Brain microvascular endothelial cell (primary cell): Measurements from ENCODE around the gene PDE11A.

ENCODE experiments used
- DNase-seq: peaks from one replicate; pipeline ENCODE4 v3.0.0-alpha.2; 2020
- H3K27ac ChIP-seq: fragments of 250-450 bp; sonication (Bioruptor Pico); 2 replicates; pipeline ENCODE4 v1.5.1; 2020; ENCODE audit warnings: mild to moderate bottlenecking, moderate library complexity
- H3K27me3 ChIP-seq: fragments of 250-450 bp; sonication (Bioruptor Pico); replicated peaks from 2 replicates; pipeline ENCODE4 v1.5.1; 2020; ENCODE audit warnings: mild to moderate bottlenecking
- H3K36me3 ChIP-seq: fragments of 250-450 bp; sonication (Bioruptor Pico); replicated peaks from 2 replicates; pipeline ENCODE4 v1.5.1; 2020; ENCODE audit warnings: mild to moderate bottlenecking
- H3K4me3 ChIP-seq: 2 replicates; pipeline ENCODE4 v1.5.1; 2011; ENCODE audit warnings: low read depth, mild to moderate bottlenecking, control low read depth, low read length, moderate library complexity
- CTCF ChIP-seq: IDR thresholded peaks from 2 replicates; pipeline ENCODE4 v1.5.1; 2011; ENCODE audit warnings: low read depth, mild to moderate bottlenecking, moderate library complexity, low read length, control low read depth, inconsistent platforms; ENCODE audit errors: missing control alignments
- in situ Hi-C: cut with HindIII; loops from 2 replicates; pipeline ENCODE4 v1.10.0; 2017; ENCODE audit warnings: low sequenced_read_pairs, low pct_ligation_motif_present

The PDE11A gene

GRCh38 chr2:177896587-177896986, 176.0 kb downstream of the PDE11A start:
- TF ChIP-seq CTCF: no peak
- Histone ChIP-seq H3K36me3 (no peaks in the 10 kb centered on the region), H3K4me3 (no peak overlapping the region), H3K27me3 (no peaks in the 10 kb centered on the region), H3K27ac (no peak overlapping the region)
- no peak for DNase-seq
- in situ Hi-C loops: no loop called here

- H3K4me3 ChIP-seq: no peak overlapping the region
- TF ChIP-seq CTCF: no peak
- in situ Hi-C loops: no loop called here
- H3K36me3 ChIP-seq: no peaks in the 10 kb centered on the region
- H3K27me3 ChIP-seq: no peaks in the 10 kb centered on the region
- H3K27ac ChIP-seq: no peak overlapping the region
- DNase-seq: peak; percentile 0
Observed at GRCh38 chr2:177894546-177894945, 178.0 kb downstream of the PDE11A start.

- DNase-seq: no peak
- H3K27ac ChIP-seq: no peak overlapping the region
- no peaks in the 10 kb centered on the region for H3K36me3 ChIP-seq
- no peaks in the 10 kb centered on the region for H3K27me3 ChIP-seq
- TF ChIP-seq CTCF: no peak
- in situ Hi-C loops: no loop called here
- no peak overlapping the region for H3K4me3 ChIP-seq
Observed at GRCh38 chr2:177893880-177894279, 178.7 kb downstream of the PDE11A start.

- DNase-seq: no peak
- no peak overlapping the region for H3K27ac ChIP-seq
- no peak overlapping the region for H3K4me3 ChIP-seq
- in situ Hi-C loops: no loop called here
- H3K36me3 ChIP-seq: no peaks in the 10 kb centered on the region
- H3K27me3 ChIP-seq: no peaks in the 10 kb centered on the region
- TF ChIP-seq CTCF: no peak
Observed at GRCh38 chr2:177891533-177891932, 181.0 kb downstream of the PDE11A start.

GRCh38 chr2:177889818-177890460, 182.6 kb downstream of the PDE11A start:
- Histone ChIP-seq H3K27ac (no peak overlapping the region), H3K4me3 (no peak overlapping the region), H3K36me3 (no peaks in the 10 kb centered on the region), H3K27me3 (no peaks in the 10 kb centered on the region)
- no peak for TF ChIP-seq CTCF
- no peak for DNase-seq
- in situ Hi-C loops: no loop called here

- H3K4me3 ChIP-seq: no peak overlapping the region
- DNase-seq: no peak
Observed at GRCh38 chr2:177888581-177888980, 184.0 kb downstream of the PDE11A start.

More at GRCh38 chr2:177888581-177888980, 184.0 kb downstream of the PDE11A start:
- in situ Hi-C loops: no loop called here
- no peak for TF ChIP-seq CTCF
- no peak overlapping the region for H3K27ac ChIP-seq
- no peaks in the 10 kb centered on the region for H3K36me3 ChIP-seq
- no peaks in the 10 kb centered on the region for H3K27me3 ChIP-seq
